GM18502 (cell line): Measurements from ENCODE around the gene TEKT2.

Experiments used
- ATAC-seq: cut with Tn5 transposase; IDR thresholded peaks from one replicate; pipeline ENCODE4 v1.9.1; 2021; ENCODE audit warnings: mild to moderate bottlenecking; ENCODE audit not compliant: unreplicated experiment, poor library complexity

The TEKT2 gene

GRCh38 chr1:36087233-36088123 is 3.6 kb downstream of the TEKT2 start:
- ATAC-seq, result no peak

- ATAC-seq, result no peak
Observed at GRCh38 chr1:36088265-36088576, 4.3 kb downstream of the TEKT2 start.

GRCh38 chr1:36088577-36089392 is 4.9 kb downstream of the TEKT2 start, which contains the start of gene ADPRS:
Gene ADPRS, plus strand, starts transcription at chr1:36088892. Its CDS starts 13 bp downstream, at chr1:36088905.
- ATAC-seq, result peak; percentile 78

GRCh38 chr1:36089393-36090121 is 5.7 kb downstream of the TEKT2 start:
- peak; percentile 5 for ATAC-seq

- ATAC-seq, result no peak
Observed at GRCh38 chr1:36091141-36091540, 7.2 kb downstream of the TEKT2 start.

GRCh38 chr1:36091698-36092097 is 7.8 kb downstream of the TEKT2 start:
- no peak for ATAC-seq

- ATAC-seq, result no peak
Observed at GRCh38 chr1:36092166-36092797, 8.4 kb downstream of the TEKT2 start.

- ATAC-seq, result no peak
Observed at GRCh38 chr1:36092798-36093185, 8.9 kb downstream of the TEKT2 start.

- no peak for ATAC-seq
Observed at GRCh38 chr1:36093226-36093625, 9.3 kb downstream of the TEKT2 start.

- ATAC-seq, result no peak
Observed at GRCh38 chr1:36093929-36094328, 10.0 kb downstream of the TEKT2 start.

- no peak for ATAC-seq
Observed at GRCh38 chr1:36094621-36095061, 10.7 kb downstream of the TEKT2 start.

GRCh38 chr1:36095760-36096405 is 12.0 kb downstream of the TEKT2 start:
- ATAC-seq, result no peak

- ATAC-seq, result no peak
Observed at GRCh38 chr1:36096500-36097432, 12.9 kb downstream of the TEKT2 start.

- no peak for ATAC-seq
Observed at GRCh38 chr1:36097693-36098585, 14.0 kb downstream of the TEKT2 start.

GRCh38 chr1:36098650-36099365 is 14.9 kb downstream of the TEKT2 start:
- no peak for ATAC-seq

- ATAC-seq, result no peak
Observed at GRCh38 chr1:36099681-36100341, 15.9 kb downstream of the TEKT2 start.

GRCh38 chr1:36100376-36100775 is 16.5 kb downstream of the TEKT2 start:
- no peak for ATAC-seq
